HG02870 (cell line): Measurements from ENCODE around the gene KLK13.

Experiments
- ATAC-seq: cut with Tn5 transposase; IDR thresholded peaks from one replicate; pipeline ENCODE4 v1.9.1; 2021; ENCODE audit warnings: mild to moderate bottlenecking, moderate library complexity; ENCODE audit not compliant: unreplicated experiment

Gene KLK13

DNA sequence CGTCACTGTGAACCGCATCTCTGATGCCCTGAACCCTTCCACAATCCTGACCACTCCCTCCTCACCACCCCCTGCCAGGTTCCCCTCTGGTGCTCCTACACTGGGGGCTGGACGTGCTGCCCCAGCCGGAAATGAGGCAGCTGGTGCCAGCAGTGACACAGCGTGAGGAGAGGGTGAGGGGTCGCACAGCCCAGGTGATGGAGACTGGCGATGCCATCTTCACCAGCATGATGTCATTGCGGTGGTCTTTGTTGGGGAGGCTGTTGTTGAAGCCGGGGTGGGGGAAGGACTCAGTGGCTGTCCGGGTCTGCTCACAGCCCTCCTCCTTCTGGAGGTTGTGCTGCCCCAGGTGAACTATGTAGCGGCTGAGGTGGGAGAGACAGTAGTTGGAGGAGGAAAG, 40.9 kb downstream of the KLK13 start:
- ATAC-seq: no peak

DNA sequence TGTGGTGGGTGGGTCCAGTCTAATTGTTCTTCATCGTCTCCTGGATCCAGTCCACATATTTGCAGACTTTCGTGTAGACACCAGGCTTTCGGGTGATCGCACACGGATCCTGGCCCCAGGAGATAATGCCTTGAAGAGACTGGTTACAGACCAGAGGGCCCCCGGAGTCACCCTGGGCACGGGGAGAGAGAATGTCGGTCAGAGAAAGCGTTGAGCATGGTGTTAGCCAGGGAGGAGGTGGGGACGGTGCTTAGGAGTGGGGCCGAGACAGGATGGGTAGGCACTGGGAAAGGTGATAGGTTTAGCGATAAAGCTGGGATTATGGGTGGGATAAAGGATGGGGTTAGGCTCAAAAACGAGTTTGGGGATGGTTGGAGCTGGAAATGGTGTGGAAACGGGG, 42.4 kb downstream of the KLK13 start:
- no peak for ATAC-seq

DNA sequence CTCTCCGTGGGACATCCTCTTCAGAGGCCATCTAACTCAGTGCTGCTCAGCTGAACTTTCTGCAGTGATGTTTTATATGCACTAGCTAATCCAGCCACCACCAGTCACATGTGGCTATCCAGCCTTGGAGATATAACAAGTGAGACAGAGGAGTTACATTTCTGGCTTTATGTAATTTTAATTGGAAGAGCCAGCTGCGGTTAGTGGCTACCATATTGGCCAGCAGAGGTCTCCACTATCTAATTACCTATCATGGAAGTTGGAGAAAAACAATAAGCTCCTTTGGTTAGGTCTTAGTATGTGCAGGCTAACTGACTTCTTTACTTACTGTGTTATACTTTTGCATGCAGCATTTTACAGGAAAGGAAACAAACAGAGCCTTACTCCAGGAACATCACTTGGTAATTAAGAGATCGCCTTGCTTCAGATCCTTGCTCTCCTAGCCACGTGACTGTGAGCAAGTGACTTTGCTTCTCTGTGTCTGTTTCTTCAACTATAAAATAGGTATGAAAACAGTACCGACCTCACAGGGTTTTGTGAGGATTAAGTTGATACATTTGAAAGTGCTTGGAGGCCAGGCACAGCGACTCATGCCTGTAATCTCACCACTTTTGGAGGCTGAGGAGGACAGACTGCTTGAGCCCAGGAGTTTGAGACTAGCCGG, 43.8 kb downstream of the KLK13 start:
- no peak for ATAC-seq

DNA sequence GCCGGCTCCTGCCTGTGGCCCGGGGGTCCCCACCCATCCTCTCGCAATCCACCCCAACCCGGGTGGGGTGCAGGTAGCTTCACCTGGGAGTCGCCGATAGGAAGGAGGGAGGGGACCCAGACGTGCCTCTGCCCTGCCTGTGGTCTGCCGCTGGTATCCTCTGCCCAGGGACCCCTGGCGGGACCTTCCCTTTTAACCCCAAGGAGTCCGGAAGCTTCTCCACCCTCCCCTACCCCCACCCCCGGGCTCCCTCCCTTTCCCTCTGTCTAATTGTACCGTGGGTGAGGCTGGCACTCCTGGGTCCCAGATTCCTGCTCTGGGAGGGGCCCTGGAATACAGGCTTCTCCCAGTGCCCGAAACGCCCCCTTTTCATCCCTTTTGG, 45.4 kb downstream of the KLK13 start, which contains the start of gene KLK10:
KLK10 (minus strand) TSS at position 166 of the 382 bp plus-strand sequence. CDS start 579 bp downstream, outside the sequence.
- no peak for ATAC-seq

DNA sequence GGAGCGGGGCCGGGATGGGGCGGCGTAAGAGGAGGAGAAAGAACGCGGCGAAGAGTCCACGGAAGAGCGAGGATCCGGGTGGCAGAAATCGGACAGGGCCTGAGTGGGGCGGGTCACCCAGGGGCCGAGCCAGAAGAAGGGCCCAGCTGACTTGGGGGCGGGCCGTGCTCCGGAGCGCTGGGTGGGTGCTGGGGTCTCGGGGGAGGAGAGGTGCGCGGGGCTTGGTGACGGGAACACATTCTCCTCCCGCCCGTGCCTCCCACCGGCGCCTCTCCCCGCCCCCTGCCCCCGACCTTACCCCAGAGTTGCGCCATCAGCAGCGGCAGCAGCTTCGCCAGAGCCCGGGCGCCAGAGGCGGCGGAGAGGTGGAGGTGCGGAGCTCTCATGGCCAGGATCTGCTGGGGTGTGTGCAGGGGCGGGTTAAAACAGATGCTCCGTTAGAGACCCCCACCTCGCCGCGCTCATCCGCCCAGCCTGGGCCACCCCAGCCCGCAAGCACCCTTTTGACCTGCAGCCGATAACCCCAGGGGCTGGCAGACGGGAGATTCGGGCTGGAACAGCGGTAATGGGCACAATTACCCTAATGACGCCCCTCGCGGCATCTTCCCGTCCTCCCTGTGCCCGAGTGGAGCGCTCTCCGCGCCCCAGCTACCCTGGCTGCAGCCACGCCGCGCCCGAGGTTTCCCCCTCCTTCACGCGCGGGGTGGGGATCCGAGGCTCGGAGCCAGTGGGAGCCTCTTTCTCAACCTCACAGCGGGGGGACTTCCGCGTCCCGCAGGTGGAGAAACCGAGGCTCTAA, 45.9 kb downstream of the KLK13 start:
- no peak for ATAC-seq

DNA sequence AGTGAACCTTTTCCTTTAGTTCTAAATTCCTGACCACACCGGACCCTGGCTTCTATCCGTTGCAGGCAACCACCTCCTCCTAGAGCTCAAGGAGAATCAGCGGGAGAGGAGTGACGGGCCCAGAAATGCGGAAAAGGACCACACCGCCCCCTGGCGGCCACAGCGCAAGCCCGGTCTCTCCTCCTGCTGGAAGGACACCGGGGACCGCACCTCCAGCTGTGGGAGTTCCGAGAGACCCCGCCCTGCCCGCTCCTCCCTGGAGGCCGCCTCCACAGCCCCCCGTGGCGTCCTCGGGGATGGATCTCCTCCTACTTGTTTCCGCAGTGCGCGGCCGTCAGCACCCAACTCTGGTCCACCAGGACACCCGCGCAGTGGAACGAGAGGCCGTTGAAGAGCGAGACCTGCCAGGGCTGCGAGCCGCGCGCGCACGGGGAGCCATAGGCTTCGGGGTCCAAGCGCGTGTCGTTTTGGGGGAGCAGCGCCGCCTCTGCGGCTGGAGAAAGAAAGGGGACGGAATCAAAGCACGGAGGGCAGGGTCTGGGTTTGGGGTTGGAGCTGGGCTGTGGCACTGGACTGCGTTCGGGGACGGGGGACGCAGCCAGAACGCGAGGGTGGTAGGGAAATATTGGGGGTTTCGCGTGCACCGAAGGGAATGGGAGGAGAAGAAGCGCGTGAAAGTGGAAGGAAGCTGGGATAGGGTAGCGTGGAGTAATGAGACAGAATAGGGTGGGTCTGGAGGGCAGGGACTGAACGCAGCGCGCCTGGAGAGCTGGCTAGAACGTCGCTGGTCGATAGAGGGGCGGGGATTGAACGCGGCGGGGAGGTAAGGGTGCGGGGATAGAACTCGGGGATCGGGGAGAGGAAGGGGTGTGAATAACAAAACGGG, 47.9 kb downstream of the KLK13 start:
- ATAC-seq: no peak

DNA sequence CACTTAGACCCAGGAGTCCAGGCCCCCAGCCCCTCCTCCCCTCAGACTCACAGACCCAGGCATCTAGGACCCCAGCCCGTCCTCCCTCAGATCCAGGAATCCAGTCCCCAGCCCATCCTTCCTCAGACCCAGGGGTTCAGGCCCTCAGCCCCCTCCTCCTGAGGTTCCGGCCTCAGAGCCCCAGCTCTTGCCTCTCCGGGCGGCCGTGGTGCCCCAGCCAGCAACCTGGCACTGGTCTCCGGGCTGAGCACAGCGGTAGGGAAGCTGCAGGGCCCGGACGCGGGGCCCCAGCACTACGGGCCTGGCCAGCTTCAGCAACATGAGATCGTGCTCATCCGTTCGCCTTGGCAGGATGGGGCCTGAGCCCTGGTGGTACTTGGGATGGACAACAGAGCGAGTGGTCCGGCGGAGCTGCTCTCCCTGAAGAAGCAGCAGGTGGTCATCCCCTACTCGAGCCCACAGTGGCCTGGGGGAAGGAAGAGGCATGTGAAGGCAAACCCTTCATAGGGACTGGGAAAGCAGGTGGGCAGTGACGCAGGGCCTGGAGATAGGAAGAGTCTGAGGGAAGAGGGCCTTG, 49.1 kb downstream of the KLK13 start:
- no peak for ATAC-seq

DNA sequence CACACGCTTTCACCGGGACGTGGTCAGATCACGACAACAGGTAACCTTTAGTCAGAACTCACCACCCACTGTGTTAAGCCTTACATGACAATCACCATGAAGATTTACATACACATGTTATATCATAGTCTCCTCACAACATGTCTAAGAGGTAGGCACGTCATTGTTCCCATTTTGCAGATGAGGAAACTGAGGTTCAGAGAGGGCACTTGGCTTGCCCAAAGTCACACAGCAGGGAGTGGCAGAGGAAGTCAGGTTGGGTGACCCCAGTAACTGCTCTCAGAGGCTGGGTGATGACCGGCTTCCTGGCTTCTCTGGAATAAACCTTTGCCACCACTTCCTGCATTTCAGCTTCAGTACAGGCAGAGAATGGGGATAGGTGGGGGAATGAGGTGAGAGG, 50.6 kb downstream of the KLK13 start:
- ATAC-seq: no peak

DNA sequence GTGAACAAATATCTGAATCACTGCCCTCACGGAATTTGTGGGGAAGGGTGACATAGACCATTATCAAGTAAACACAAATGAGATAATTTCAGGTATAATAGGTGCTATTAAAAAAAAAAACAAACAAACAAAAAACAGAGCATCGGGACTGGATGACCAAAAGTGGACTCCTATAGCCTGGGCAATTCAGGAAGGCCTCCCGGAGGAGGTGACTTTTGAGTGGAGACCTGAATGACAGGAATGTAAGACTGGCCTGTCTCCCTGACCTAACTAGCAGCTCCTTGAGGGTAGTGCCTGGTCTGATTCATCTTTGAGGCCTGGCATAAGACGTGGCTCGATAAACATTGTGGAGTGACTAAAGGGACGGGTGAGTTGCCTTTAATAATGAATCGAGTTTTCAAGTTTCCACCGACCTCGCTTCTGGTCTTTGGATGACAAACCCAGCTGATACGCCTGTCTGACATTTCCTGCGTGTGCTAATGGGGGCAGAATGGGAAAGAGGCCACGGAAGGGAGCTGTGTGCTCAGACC, 52.2 kb downstream of the KLK13 start:
- no peak for ATAC-seq

DNA sequence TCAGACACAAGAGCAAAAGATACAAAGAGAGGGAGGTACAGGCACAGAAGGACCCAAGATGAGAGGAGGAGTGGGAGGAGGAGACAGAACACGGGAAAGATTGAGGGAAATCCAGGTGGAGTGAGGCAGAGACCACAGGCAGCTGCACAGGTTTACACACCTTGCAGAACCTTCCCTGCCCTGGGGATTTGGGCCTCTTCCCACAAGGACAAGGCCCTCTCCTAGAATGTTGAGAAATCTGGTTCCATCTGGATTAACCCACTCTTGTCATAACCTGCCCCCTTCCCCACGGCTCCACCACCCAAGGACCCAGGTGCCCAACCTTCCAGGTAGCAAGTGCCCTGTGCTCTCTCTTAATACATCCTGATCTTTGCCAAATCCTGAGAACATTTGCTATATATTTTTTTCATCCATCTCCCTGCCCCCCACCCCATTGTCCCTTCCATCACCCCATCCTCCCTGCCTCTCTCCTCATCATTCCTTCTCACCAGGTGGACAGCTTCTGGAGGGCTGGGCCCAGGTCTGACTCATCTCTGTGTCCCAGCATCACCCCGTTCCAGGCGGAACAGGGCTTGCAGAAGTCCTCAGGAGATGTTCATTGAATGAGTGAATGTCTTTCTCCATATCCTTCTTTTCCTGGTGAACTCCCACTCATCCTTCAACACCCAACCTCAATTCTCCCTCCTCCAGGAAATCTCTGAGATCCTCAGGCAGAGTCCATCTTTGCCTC, 54.7 kb downstream of the KLK13 start:
- no peak for ATAC-seq

DNA sequence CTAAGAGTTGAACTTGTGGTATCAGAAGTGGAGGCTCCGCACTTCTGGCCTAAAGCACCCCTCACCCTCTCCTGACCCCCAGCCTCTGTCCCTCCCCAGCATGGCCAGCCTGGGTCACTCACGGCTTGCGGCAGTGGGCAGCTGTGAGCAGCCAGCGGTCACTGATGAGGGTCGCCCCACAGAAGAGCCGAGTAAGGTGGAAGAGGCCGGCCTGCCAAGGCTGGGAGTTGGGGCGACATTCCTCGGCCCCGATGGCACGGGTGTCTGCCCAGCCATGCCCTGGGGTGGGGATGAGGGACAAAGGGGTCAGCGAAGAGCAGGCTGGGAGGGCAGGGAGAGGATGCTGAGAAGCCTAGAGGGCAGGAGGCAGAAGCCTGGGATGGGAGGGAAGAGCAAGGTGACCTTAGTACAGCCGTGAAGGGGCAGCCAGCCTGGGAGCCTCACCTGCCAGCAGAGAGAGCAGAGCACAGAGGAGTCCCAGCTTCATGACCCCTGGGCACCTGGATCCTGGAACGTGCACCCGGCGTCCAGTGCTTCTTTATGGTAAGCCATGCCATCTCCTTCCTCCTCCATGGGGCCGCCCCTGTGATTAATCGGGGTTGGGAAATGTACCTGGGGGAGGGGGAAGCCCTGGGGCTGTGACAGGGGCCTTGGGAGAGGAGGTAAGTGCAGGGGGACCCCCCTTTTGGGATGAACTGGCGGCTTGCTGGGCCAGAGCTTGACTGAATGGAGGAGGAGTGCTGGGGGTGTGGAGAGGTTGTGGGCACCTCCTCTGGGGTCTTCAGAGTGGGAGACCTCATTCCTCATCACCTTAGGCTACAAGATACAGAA, 55.6 kb downstream of the KLK13 start:
- no peak for ATAC-seq

DNA sequence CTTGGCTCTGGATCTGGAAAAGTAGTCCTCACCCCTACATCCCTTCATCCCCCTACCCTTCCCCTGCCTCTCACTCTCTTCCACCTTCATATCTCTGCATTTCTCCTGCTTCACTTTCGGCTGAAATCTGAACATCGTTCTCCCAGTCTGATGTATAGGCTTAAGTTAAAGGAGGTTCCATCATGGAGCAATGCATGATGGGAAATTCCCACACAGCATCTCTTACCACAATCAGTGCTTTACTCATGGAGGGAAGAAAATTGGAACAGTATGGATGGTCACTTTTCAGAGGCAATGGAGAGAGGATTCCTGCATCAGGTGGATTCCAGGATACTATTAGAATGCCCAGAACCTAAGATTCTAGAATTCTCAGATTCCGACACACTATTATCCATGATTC, 57.4 kb downstream of the KLK13 start:
- no peak for ATAC-seq

DNA sequence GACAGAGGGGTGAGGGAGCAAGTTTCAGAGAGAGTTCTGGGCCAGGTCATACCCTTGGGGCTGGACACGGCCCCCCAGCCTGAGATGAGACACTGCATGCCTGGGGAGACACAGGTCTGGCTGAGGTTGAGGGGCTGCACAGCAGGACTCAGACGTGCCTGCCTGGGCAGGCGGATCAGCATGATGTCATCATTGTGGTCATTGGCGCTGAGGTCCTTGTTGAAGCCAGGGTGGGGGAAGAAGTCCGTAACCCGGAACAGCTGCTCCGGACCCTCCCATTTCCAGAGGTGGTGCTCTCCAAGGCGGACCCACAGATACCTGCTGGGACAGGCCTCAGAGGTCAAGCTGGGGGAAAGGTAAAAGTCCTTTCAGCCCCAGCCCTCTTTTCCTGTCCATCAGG, 58.5 kb downstream of the KLK13 start:
- no peak for ATAC-seq
